ENCODE results near the gene SOX15.

SOX15 gene

DNA sequence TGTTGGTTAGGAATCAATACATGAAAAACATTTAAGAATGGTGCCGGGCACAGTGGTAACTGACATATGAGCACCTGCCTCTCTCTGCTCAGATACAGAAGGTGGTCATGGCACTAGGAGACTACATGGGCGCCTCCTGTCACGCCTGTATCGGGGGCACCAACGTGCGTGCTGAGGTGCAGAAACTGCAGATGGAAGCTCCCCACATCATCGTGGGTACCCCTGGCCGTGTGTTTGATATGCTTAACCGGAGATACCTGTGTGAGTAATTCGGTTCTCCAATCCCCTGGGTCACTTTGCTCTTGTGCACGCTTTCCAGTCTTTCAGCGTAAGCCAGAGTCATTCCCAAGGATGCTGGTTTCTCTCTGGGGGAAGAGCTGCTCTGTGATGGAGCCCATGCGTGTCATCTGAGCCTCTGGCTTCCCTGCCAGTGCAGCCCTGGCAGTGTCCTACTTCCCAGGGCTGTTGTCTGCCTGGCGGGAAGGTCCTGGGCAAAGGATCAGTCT is 13.4 kb downstream of the SOX15 start:
- Histone ChIP-seq H3K9ac (ENCODE audit: low read depth, low read length) (no peak overlapping the region), H3K9me3 (ENCODE audit: control insufficient read depth, insufficient read depth, low read length) (no peaks in the 10 kb centered on the region), H3K4me1 (ENCODE audit: insufficient read depth, low read length) (peaks cover 18% of the 10 kb centered on the region), H3K36me3 (ENCODE audit: insufficient read depth, low read length) (peaks cover 43% of the 10 kb centered on the region)

DNA sequence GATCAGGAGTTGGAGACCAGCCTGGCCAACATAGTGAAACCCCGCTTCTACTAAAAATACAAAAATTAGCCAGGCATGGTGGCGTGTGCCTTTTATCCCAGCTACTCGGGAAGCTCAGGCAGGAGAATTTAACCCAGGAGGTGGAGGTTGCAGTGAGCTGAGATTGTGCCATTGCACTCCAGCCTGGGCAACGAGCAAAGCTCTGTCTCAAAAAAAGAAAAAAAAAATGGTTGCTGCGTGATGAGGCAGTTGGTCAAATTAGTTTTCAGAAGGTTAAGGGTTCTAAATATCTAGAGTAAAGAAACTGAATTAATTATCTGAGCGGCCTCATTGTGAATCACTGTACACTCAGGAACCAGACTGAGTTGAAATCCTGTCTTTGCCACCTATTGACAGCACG is 13.9 kb downstream of the SOX15 start:
- Histone ChIP-seq H3K36me3 (ENCODE audit: insufficient read depth, low read length) (peaks cover 47% of the 10 kb centered on the region), H3K9me3 (ENCODE audit: control insufficient read depth, insufficient read depth, low read length) (no peaks in the 10 kb centered on the region), H3K9ac (ENCODE audit: low read depth, low read length) (no peak overlapping the region), H3K4me1 (ENCODE audit: insufficient read depth, low read length) (peaks cover 21% of the 10 kb centered on the region)

DNA sequence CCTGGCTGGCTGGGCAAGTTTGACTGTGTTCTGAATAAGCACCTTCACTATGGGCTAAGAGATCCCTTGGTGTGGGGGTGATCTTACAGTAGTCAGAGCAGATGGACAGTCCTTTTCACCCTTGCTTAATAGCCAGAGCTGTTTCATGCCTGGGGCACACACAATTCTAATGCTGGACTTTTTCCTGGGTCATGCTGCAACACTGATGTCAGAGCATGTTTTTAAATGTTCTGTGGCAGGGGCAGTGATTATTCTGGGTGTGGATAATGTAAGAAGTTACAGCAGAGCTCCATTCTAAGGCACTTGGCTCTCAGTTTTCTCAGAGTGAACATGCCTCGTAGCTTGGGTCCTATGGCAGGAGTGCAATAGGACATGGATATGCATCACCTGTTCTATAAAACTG is 14.4 kb downstream of the SOX15 start:
- Histone ChIP-seq H3K4me1 (ENCODE audit: insufficient read depth, low read length) (peaks cover 17% of the 10 kb centered on the region), H3K9me3 (ENCODE audit: control insufficient read depth, insufficient read depth, low read length) (no peaks in the 10 kb centered on the region), H3K36me3 (ENCODE audit: insufficient read depth, low read length) (peaks cover 50% of the 10 kb centered on the region), H3K9ac (ENCODE audit: low read depth, low read length) (no peak overlapping the region)

DNA sequence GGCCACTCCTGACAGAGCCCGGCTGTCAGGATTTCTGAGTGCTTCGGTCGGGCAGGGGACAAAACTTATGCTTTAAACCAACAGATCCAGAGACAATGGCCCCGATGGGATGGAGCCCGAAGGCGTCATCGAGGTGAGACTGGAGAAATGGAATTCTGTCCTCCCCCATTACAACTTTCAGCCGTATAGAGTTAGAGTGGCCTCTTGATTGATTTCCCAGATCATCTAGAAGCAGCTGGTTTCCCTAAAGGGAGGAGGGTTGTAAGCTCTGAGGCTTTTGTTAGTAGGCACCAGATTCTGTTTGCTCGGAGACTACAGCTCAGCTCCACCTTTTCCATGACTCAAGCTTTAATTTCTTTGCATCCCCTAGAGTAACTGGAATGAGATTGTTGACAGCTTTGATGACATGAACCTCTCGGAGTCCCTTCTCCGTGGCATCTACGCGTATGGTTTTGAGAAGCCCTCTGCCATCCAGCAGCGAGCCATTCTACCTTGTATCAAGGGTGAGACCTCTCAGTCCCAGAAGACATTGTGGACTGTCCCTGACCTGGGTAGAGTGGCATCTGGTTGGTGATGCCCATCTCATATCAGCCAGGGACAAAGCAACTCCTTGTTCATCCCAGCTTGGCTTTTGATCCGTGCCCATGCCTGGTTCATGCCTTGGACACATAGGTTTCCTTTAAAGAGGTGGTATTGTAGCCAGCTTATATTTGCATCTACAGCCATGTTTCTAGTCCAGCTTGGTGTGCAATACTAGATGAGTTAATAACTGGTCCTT is 15.5 kb downstream of the SOX15 start:
- peaks cover 17% of the 10 kb centered on the region for H3K4me1 ChIP-seq (ENCODE audit: insufficient read depth, low read length)
- H3K9ac ChIP-seq (ENCODE audit: low read depth, low read length), result peak overlapping the region; percentile 93
- H3K9me3 ChIP-seq (ENCODE audit: control insufficient read depth, insufficient read depth, low read length), result no peaks in the 10 kb centered on the region
- peaks cover 50% of the 10 kb centered on the region for H3K36me3 ChIP-seq (ENCODE audit: insufficient read depth, low read length)

DNA sequence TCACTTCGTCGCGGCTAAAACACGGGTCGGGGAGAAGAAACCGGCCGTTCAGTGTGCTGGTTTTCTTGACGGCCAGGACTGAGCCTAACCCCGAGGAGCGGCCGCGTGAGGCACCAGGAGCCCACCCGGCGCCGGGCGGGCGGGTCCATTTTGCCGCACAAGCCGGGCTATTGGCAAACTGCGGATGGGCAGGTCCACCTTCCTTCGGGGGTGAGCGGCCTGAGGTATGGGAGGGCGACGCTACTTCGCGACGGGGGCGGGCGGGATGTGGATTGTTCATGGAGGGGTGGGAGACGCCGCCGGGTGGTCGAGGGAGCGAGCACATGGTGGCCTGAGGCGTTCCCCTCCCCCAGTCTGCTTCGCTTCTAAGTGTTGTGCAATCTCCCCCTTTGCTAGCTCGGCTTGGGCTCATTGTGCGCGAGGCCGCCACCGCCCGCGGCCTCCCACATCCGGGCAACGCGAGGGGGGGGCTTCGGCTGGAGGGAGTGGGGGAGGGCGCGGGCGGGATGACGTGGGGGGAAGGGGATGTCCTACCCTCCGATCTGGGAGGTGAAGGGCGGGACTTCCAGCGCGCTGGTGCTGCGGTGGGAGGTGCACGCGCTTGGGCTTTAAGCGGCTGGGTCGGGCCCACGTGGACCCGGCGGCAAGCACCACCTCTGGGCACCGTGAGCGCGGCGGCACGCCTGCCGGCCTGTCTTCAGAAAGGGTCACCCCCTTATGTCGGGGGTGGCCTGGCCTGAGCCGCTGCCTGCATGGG is 16.4 kb downstream of the SOX15 start:
- peaks cover 11% of the 10 kb centered on the region for H3K4me1 ChIP-seq (ENCODE audit: insufficient read depth, low read length)
- no peaks in the 10 kb centered on the region for H3K9me3 ChIP-seq (ENCODE audit: control insufficient read depth, insufficient read depth, low read length)
- peak overlapping the region; percentile 93 for H3K9ac ChIP-seq (ENCODE audit: low read depth, low read length)
- H3K36me3 ChIP-seq (ENCODE audit: insufficient read depth, low read length), result peaks cover 50% of the 10 kb centered on the region

DNA sequence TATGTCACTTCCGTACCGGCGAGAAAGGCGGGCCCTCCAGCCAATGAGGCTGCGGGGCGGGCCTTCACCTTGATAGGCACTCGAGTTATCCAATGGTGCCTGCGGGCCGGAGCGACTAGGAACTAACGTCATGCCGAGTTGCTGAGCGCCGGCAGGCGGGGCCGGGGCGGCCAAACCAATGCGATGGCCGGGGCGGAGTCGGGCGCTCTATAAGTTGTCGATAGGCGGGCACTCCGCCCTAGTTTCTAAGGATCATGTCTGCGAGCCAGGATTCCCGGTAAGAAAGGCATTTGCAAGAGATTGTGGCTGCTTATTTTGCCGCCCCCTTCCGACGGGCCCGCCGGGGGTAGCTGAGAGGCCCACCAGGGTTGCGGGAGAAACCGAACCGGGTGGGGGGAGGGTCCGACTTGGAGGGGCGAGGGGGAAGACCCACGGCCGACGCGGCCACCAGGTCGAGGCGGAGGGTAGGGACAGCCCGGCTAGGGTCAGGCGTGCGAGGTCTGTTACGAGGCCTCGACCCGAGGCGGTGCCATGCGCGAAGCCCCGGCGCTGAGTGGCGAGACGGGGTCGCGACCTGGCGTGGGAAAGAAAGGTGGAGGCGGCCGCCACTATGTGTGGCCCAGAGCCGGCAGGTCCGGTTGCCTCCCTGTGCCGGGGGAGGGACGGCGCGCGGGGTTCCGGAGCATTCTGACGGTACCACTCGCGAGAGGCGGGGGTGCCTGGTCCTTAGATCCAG is 17.1 kb downstream of the SOX15 start:
- Histone ChIP-seq H3K9me3 (ENCODE audit: control insufficient read depth, insufficient read depth, low read length) (no peaks in the 10 kb centered on the region), H3K9ac (ENCODE audit: low read depth, low read length) (peak overlapping the region; percentile 93), H3K4me1 (ENCODE audit: insufficient read depth, low read length) (peaks cover 11% of the 10 kb centered on the region), H3K36me3 (ENCODE audit: insufficient read depth, low read length) (peaks cover 47% of the 10 kb centered on the region)

DNA sequence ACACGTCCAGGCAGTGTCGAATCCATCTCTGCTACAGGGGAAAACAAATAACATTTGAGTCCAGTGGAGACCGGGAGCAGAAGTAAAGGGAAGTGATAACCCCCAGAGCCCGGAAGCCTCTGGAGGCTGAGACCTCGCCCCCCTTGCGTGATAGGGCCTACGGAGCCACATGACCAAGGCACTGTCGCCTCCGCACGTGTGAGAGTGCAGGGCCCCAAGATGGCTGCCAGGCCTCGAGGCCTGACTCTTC is 17.6 kb downstream of the SOX15 start:
- peak overlapping the region; percentile 57 for H3K9ac ChIP-seq (ENCODE audit: low read depth, low read length)
- H3K36me3 ChIP-seq (ENCODE audit: insufficient read depth, low read length), result peaks cover 42% of the 10 kb centered on the region
- H3K9me3 ChIP-seq (ENCODE audit: control insufficient read depth, insufficient read depth, low read length), result no peaks in the 10 kb centered on the region
- H3K4me1 ChIP-seq (ENCODE audit: insufficient read depth, low read length), result peaks cover 11% of the 10 kb centered on the region

DNA sequence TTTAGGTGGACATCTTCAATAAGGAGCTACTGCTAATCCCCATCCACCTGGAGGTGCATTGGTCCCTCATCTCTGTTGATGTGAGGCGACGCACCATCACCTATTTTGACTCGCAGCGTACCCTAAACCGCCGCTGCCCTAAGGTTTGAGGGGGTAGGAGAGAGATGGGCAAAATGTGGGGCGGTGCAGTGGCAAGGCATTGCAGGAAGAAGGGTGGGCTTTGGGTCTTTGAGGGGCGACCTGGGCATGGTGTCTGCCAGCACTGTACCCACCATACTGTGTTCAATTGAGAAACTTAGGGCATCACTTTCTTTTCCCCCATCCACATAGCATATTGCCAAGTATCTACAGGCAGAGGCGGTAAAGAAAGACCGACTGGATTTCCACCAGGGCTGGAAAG is 19.5 kb downstream of the SOX15 start:
- no peaks in the 10 kb centered on the region for H3K9me3 ChIP-seq (ENCODE audit: control insufficient read depth, insufficient read depth, low read length)
- H3K36me3 ChIP-seq (ENCODE audit: insufficient read depth, low read length), result peaks cover 33% of the 10 kb centered on the region
- peaks cover 11% of the 10 kb centered on the region for H3K4me1 ChIP-seq (ENCODE audit: insufficient read depth, low read length)
- H3K9ac ChIP-seq (ENCODE audit: low read depth, low read length), result no peak overlapping the region

DNA sequence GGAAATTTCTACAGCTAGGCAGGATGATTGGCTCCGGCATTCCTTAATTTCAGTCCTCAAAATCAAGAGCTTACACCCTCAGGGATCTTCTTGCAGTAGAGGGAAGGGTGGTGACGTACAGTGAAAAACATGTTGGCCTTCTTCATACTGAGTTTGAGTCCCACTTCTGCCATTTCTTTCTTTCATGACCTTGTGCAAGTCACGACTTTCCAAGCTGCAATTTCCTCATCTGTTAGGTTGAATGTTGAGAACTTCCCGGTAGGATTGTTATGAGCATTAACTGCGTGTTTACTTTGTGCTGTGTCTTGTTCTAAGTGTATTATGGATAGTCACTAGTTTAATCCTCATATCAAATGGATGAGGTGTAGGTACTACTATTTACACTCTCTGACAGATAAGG is 20.3 kb downstream of the SOX15 start:
- Histone ChIP-seq H3K9me3 (ENCODE audit: control insufficient read depth, insufficient read depth, low read length) (no peaks in the 10 kb centered on the region), H3K9ac (ENCODE audit: low read depth, low read length) (no peak overlapping the region), H3K36me3 (ENCODE audit: insufficient read depth, low read length) (peaks cover 31% of the 10 kb centered on the region), H3K4me1 (ENCODE audit: insufficient read depth, low read length) (peaks cover 7% of the 10 kb centered on the region)

DNA sequence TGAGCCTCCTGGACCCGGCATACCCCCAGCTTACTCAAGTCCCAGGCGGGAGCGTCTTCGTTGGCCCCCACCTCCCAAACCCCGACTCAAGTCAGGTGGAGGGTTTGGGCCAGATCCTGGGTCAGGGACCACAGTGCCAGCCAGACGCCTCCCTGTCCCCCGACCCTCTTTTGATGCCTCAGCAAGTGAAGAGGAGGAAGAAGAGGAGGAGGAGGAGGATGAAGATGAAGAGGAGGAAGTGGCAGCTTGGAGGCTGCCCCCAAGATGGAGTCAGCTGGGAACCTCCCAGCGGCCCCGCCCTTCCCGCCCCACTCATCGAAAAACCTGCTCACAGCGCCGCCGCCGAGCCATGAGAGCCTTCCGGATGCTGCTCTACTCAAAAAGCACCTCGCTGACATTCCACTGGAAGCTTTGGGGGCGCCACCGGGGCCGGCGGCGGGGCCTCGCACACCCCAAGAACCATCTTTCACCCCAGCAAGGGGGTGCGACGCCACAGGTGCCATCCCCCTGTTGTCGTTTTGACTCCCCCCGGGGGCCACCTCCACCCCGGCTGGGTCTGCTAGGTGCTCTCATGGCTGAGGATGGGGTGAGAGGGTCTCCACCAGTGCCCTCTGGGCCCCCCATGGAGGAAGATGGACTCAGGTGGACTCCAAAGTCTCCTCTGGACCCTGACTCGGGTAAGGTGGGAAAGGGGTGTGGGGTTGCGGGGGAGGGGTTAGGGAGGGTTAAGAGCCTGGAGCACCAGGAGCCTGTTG is 26.6 kb downstream of the SOX15 start:
- Histone ChIP-seq H3K36me3 (ENCODE audit: insufficient read depth, low read length) (peaks cover 24% of the 10 kb centered on the region), H3K9ac (ENCODE audit: low read depth, low read length) (no peak overlapping the region), H3K9me3 (ENCODE audit: control insufficient read depth, insufficient read depth, low read length) (no peaks in the 10 kb centered on the region), H3K4me1 (ENCODE audit: insufficient read depth, low read length) (peaks cover 12% of the 10 kb centered on the region)

DNA sequence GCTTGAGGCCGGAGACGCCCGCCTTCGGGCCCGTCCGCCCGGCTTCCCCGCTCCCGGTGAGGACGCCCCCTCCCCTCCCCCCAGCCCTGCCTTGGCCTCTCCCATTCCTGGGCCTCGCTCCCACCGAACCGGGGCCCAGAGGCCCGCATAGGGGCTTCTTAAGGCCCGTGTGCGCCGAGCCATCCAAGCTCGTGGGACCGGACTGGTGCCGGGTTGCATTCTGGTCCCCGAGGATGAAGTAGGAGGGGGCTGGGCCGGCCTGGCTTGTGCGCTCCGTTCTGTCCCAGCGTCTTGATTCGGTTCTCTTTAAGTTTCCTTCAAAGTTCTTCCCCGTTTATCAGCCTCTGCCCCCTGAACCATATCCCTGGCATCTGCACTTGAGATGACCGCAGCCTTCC is 27.7 kb downstream of the SOX15 start:
- Histone ChIP-seq H3K9me3 (ENCODE audit: control insufficient read depth, insufficient read depth, low read length) (no peaks in the 10 kb centered on the region), H3K9ac (ENCODE audit: low read depth, low read length) (peak overlapping the region; percentile 90), H3K36me3 (ENCODE audit: insufficient read depth, low read length) (peaks cover 24% of the 10 kb centered on the region), H3K4me1 (ENCODE audit: insufficient read depth, low read length) (peaks cover 17% of the 10 kb centered on the region)

DNA sequence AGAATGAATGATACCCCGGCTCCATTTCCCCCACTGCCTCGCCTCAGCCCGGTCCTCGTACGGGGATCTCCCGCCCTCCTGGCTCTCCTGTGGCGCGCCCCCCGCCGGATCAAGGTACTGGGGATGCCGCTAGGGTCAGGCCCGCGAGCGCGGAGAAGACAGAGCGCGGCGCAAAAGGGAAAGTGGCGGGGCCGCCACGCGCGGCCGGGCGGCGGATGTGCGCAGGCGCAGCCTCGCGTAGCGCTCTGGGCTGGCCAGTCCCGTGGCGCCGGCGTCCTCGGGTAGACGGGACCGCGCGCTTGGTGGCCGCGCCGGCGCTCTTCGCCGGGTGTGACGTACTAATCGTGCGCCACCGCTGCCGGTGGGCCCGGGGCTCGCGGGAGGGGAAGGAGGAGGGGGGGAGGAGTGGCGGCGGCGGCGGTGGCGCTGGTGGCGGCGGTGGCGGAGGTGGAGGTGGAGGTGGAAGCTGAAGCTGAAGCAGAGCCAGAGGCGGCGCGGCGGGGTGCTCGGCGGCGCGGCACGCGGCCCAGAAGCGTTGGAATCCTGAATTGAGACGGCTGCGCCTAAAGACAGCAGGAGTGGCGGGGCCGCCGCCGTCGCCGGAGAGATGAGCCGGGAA is 28.2 kb downstream of the SOX15 start, which contains the start of gene SENP3:
SENP3 (plus strand) TSS at position 331 of the 619 bp plus-strand sequence. CDS start 1,158 bp downstream, outside the sequence.
- Histone ChIP-seq H3K4me1 (ENCODE audit: insufficient read depth, low read length) (peaks cover 17% of the 10 kb centered on the region), H3K9ac (ENCODE audit: low read depth, low read length) (peak within 1 kb of the TSS; percentile 90), H3K36me3 (ENCODE audit: insufficient read depth, low read length) (peaks cover 23% of the 10 kb centered on the region), H3K9me3 (ENCODE audit: control insufficient read depth, insufficient read depth, low read length) (no peaks in the 10 kb centered on the region)

DNA sequence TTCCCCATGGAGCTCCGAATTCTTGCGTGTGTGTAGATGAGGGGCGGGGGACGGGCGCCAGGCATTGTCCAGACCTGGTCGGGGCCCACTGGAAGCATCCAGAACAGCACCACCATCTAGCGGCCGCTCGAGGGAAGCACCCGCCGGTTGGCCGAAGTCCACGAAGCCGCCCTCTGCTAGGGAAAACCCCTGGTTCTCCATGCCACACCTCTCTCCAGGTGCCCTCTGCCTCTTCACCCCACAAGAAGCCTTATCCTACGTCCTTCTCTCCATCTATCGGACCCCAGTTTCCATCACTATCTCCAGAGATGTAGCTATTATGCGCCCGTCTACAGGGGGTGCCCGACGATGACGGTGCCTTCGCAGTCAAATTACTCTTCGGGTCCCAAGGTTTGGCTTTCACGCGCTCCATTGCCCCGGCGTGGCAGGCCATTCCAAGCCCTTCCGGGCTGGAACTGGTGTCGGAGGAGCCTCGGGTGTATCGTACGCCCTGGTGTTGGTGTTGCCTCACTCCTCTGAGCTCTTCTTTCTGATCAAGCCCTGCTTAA is 28.8 kb downstream of the SOX15 start:
- H3K4me1 ChIP-seq (ENCODE audit: insufficient read depth, low read length), result peaks cover 17% of the 10 kb centered on the region
- H3K9ac ChIP-seq (ENCODE audit: low read depth, low read length), result peak overlapping the region; percentile 90
- H3K9me3 ChIP-seq (ENCODE audit: control insufficient read depth, insufficient read depth, low read length), result no peaks in the 10 kb centered on the region
- peaks cover 19% of the 10 kb centered on the region for H3K36me3 ChIP-seq (ENCODE audit: insufficient read depth, low read length)

All from ES-I3 (cell line).